Gastrocnemius medialis (tissue), 4 donors: Measurements from ENCODE around the gene KCTD5.

Experiments
- CTCF ChIP-seq, 5 experiments: fragments of 450-650 bp in 3 of 5; fragments of 200-600 bp in 2 of 5; sonication (generic) in 2 of 5; IDR thresholded peaks in 4 of 5; conservative IDR thresholded peaks in 1 of 5; 1 replicate in 4 of 5; 2 replicates in 1 of 5; pipeline ENCODE4 v1.5.1; 2016 to 2019; ENCODE audit warnings: antibody characterized with exemption in 5 of 5, mild to moderate bottlenecking in 3 of 5, moderate library complexity in 3 of 5
- POLR2A ChIP-seq, 2 donors: fragments of 450-650 bp; IDR thresholded peaks; one replicate each; pipeline ENCODE4 v1.6.1; 2017; ENCODE audit warnings: antibody characterized with exemption in 2 of 2, mild to moderate bottlenecking in 2 of 2, moderate library complexity in 2 of 2

DNA sequence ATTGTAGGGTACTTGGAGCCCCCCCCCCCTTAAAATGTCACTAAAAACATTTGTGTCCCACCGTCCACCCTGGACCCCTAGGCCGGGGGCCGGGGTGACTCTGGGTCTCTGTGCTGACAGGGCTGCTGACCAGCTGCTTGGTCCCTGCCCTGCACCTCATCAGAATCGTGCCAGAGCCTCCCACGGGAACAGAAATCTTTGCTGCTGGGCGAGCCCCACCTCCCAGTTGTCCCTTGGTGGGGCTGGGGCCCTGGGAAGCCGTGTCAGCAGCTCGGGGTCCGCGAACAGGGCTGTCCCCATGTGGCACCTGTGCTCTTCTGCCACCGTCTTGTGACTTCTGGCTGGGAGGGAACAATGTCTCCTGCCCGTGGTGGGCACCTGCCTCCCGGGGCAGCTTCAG is 18.5 kb downstream of the KCTD5 start:
- no peak for TF ChIP-seq POLR2A (IDR thresholded peaks at IDR 0.05)
- TF ChIP-seq CTCF (IDR thresholded peaks at IDR 0.05 in 4 of 5, conservative IDR thresholded peaks at IDR 0.05 in 1 of 5), result no peak
